Activated T-helper 9 cell treated with anti-CD3 and anti-CD28 coated beads, Interleukin-2, amount 50 U/mL, for 16 hours (primary cell): ENCODE data around the gene CACNA1E.
"Not testable (repeated sequence)": the region's sequence is repeated elsewhere in the genome, so short reads cannot be mapped to it uniquely, and the experiment has no call there.

Source experiments
- DNase-seq: peaks from one replicate; pipeline ENCODE4 v3.0.0-alpha.2; 2020; ENCODE audit warnings: low read depth

CACNA1E gene

DNA sequence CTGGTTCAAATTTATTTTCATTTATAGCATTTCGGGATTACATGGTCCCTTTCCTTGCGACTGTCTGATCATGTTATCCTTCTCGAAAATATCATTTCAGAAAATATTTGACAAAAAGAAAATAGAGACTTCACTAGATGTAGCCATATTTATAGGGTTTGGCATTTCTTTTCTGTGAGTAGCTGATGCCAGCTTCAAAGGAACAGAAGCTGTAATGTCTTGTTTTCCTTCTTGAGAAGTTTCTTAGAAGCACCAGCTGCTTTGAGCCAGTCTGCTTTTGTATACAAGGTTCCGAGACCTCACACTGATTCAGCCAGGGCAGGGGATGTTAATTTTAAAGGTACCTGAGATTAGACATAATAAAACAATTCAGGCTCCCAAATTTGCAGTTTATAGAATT is 329.9 kb downstream of the CACNA1E start:
- no peak for DNase-seq

DNA sequence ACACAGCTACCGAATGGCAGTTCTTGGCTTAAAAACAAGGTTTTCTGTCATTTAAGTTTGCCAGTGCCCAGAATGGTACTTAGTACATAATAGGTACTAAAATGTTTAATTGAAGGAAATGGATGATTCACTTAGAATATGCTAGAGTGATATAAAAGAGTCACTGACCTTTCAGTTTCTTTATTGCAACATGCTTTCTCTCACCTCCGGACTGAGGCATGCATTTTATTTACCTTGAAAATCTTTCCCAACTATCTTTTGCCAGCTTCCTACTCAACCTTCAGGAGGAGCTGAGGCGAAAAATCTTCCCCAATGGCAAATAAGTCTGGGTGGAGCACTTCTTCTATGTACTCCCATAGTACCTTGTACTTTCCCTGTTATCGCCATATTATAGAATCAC is 333.3 kb downstream of the CACNA1E start:
- no peak for DNase-seq

DNA sequence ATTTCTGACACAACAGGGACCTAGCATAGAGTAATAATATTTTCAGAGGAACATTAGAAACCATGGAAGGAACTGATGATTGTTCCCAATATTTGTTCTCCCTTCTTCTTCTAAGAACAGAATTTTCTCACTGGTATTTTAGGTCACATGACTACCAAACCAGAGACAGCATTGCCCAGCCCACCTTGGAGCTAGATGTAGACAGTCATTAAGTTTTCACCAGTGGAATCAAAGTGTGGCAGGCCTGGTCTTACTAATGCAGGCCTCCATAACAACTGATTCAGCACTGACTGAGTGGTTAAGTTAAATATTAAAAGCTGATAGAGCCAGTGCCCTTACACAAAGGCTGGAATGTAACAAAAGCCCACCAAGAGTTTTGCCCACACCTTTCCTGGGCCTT is 333.8 kb downstream of the CACNA1E start:
- no peak for DNase-seq

DNA sequence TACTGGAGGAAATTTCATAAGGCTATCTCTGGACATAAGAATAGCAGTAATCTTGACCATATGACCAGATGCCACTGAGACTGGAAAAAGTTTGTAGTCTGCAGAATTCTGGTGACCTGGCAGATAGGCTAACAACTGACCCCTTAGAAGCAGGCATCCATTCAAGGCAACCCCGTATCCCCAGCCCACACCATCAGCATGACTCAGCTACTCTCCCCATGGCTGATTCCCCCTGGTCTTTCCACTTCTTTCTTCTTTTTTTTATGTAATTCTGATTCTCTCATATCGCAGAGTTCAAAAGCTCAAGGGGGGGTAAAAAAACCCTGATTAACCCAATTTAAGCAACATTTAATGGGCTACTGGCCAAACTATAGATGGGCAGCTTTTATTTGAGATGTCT is 335.1 kb downstream of the CACNA1E start:
- DNase-seq = no peak

DNA sequence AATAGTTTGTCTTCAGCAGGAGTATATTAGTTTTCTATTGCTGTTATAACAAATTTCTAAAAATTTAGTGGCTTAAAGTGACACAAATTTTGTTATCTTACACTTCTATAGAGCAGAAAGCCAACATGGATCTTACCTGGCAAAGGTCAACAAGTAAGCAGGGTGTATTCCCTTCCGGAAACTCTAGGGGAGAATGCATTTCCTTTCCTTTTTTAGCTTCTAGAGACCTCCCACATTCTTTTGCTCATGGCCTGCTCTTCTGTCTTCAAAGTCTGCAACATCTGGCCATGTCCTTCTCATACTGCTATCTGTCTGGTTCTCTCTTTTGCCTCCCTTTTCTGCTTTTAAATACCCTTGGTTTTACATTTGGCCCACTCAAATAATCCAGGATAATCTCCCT is 335.6 kb downstream of the CACNA1E start:
- DNase-seq = no peak

DNA sequence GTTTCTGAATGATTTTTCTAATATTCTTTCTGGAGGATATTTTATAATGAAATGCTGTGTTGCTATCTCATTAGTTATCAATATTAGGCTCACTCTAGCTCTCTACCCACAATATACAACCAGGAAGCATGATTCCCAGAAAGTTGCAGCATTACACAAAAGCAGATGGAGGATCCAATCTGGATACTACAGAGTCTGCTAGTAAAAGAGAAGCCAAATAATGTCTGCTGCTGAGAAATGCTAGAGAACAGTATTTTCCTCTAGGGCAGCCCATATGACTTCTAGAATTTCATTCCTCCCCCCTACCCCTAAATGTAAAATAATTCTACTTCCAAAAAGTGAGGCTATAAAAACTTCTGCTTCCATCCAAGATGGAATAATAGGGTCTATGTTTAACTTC is 338.4 kb downstream of the CACNA1E start:
- no peak for DNase-seq

DNA sequence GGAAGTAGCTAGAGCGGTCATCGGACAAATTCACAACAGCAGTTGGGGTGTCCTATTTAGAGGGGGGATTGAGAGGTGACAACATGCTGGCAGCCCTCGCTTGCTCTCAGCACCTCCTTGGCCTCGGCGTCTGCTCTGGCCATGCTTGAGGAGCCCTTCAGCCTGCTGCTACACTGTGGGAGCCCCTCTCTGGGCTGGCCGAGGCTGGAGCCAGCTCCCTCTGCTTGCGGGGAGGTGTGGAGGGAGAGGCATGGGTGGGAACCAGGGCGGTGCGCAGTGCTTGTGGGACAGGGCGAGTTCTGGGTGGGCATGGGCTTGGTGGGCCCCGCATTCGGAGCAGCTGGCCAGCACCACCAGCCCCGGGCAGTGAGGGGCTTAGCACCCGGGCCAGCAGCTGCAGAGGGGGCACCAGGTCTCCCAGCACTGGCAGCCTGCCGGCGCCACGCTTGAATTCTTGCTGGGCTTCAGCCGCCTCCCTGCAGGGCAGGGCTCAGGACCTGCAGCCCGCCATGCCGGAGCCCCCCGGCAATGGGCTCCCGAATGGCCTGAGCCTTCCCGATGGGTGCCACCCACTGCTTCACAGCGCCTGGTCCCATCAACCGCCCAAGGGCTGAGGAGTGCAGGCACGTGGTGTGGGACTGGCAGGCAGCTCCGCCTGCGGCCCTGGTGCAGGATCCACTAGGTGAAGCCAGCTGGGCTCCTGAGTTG is 349.0 kb downstream of the CACNA1E start:
- DNase-seq = not testable (repeated sequence)

DNA sequence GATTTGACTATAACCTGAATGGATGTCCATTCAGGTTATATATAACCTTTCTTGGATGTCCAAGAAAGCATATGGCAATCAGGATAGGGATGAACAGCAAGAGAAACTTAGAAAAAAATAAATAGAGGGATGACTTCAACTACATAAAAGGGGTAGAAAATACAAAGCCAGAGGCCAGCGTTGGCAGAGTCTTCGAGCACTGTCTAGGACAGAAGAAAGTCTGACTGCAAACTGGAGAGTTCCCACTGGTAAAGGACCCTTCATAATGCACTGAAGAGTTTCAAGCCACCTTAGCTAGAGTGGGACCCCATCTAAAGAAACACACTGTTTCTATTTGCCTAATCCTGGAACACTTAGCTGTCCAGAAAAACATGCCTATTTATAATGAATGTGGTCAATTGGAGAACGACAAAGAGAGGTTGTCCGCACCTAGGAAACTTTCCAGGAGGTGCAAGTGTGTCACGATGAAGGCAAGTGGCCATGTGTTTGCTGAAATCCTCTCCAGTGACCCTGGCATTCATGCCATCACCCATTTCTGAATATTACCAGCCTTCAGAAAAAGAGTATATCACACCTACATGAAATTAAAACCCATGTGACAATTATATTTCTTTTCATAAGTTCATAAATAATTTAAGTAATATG is 362.8 kb downstream of the CACNA1E start:
- no peak for DNase-seq

DNA sequence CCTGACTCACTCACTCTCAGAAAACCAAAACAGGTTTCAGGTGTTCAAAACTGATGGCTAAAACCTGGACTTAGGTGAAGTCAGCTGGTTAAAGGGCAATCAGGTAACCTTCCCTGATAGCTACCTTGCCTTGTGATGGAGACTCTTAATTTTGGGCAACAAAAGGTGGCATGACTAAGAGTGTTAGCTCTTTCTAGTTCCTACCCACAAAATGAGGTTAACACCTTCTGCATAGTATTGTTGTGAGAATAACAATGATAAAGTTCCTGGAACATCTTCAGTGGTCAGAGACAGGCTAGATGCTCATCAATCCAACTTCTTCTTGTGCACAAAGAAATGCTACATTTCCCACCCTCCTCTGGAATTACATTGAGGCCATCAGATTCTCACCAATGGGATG is 363.4 kb downstream of the CACNA1E start:
- DNase-seq = no peak

DNA sequence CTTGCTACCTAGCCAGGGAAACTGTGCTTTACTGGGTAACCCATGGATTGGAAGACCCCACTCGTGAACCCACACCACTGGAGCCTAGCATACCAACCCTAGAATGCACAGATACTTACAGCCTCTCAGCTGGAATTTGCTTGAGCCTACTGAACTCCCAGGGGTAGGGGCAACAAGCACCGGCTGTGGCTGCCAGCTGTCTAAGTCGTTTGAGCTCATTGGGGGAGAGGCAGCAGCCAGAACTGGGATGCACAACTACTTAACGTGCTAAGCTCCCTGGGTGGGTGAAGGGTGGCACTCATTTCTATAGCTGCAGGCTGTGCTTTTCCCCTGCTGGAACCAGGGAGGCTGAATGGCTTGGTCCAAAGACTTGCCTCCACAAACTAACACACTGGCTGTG is 365.8 kb downstream of the CACNA1E start:
- DNase-seq = no peak

DNA sequence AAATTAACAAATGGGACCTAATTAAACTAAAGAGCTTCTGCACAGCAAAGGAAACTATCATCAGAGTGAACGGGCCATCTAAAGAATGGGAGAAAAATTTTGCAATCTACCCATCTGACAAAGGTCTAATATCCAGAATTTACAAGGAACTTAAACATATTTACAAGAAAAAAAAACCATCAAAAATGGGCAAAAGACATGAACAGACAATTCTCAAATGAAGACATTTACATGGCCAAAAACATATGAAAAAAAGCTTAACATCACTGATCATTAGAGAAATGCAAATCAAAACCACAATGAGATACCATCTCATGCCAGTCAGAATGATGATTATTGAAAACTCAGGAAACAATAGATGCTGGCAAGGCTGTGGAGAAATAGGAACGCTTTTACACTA is 370.9 kb downstream of the CACNA1E start:
- not testable (repeated sequence) for DNase-seq

DNA sequence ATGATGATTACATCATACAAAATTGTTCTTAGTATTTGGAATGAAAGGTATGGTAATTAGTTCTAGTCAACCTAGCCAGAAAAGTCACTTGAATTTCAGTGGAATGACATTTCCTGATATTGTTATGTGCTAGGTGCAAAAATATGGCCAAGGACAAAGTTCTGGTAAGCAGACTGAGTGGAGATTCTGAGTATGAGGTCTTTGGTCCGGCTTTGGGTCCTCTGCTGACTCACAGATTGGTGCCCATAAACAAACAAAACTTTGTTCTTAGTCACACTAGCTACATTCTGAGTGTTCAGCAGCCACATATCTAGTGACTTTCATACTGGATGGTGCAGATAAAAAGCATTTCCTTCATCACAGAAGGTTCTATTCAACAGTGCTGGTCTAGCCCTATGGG is 372.1 kb downstream of the CACNA1E start:
- DNase-seq = no peak
